HG03520 (cell line): Measurements from ENCODE around the gene ARHGEF28.

Experiments used
- ATAC-seq: cut with Tn5 transposase; IDR thresholded peaks from one replicate; pipeline ENCODE4 v1.9.1; 2021; ENCODE audit warnings: mild to moderate bottlenecking, moderate library complexity; ENCODE audit not compliant: unreplicated experiment

The ARHGEF28 gene

DNA sequence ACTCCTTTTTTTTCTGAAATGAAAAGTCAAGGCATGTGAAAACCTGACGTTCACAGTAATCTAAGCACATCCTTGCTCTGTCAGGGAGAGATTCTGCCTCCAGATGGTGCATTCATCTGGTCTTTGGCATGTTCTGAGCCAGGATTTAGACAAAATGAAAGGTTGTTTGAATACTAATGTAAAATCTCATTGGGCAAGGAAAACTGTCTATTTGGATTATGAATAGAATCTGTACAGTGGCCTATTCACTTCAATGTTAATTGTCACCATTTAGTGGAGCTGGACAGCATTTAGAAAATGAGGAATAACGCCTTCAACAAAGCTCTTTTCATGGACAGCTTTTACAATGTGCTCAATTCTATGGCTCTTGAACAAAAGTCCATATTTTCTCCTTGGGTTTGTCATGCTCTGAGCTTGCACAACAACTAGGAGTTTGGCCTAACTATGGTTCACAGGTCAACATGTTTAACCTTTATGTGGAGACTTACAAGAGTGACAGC lies 28.9 kb downstream of the ARHGEF28 start:
- no peak for ATAC-seq

- ATAC-seq = no peak
Observed at GRCh38 chr5:73655521-73656160, 29.6 kb downstream of the ARHGEF28 start.

DNA sequence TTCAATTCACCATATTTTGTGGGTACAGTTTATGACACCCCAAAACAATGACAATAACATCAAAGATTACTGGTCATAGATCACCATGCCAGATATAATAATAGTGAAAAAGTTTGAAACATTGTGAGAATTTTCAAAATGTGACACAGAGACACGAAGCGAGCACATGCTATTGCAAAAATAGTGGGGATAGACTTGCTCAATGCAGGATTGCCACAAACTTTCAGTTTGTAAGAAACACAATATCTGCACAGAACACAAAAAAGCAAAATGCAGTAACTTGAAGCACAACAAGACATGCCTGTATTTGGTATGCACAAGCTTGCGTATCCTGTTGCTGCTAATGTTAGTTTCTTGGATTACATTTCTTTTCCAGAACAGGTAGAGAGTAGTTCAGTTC lies 35.8 kb downstream of the ARHGEF28 start:
- no peak for ATAC-seq

GRCh38 chr5:73663161-73663859 lies 37.3 kb downstream of the ARHGEF28 start:
- ATAC-seq = no peak

GRCh38 chr5:73663860-73664240 lies 37.9 kb downstream of the ARHGEF28 start:
- peak; percentile 42 for ATAC-seq

- no peak for ATAC-seq
Observed at GRCh38 chr5:73664796-73665195, 38.8 kb downstream of the ARHGEF28 start.

DNA sequence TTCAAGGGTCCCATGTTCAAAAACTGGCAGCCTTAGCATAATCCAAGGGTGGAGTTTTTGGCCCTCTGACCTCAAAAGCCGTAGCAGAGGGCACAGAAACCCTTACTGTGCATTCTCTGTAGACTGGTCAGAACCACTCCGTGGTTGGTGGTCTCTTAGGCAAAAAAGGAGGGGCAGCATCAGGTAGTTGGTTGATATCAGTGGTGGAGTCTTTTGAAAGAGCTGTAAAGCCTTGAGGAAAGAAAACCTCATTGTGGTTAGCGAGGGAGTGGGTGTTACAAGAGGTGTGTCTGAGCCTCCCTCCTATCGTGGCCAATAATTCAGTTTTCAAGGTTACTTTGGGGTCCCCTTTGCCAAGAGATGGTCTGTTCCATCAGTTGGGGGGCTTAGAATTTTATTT lies 40.9 kb downstream of the ARHGEF28 start:
- ATAC-seq = no peak

- ATAC-seq = peak; percentile 41
Observed at GRCh38 chr5:73668017-73668416, 42.0 kb downstream of the ARHGEF28 start.

GRCh38 chr5:73668486-73669111 lies 42.6 kb downstream of the ARHGEF28 start:
- no peak for ATAC-seq

- ATAC-seq = no peak
Observed at GRCh38 chr5:73670731-73671130, 44.7 kb downstream of the ARHGEF28 start.

DNA sequence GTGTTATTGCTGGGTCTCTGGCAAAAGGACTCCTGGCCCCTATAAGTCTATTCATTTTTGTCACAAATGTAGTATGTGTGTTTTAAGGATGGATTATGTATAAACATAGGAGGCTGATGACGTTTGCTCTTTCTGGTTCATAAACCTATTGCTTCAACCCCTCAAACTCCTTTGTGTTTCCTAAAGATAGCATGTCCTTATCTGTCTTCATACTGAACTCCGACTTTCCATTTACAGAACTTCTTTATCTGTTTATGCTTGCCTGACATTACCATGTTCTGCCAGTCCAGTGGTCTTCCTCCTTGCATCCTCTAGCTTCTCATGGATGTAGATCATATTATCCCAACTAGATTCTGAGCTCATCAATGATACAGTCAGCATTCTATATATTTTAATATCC lies 46.1 kb downstream of the ARHGEF28 start:
- no peak for ATAC-seq

- ATAC-seq = no peak
Observed at GRCh38 chr5:73673161-73673591, 47.2 kb downstream of the ARHGEF28 start.

DNA sequence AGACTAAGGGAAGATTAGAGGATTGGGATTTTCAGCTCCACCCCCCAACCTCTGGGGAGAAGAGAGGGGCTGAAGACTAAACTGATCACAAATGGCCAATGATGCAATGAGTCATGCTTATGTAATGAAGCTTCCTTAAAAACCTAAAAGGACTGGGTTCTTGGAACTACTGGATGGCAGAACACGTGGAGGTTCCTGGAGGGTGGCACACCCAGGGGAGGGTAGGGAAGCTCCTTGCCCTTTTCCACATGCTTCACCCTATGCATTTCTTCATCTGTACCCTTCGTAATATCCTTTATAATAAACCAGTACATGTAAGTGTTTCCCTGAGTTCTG lies 48.6 kb downstream of the ARHGEF28 start:
- ATAC-seq = no peak

DNA sequence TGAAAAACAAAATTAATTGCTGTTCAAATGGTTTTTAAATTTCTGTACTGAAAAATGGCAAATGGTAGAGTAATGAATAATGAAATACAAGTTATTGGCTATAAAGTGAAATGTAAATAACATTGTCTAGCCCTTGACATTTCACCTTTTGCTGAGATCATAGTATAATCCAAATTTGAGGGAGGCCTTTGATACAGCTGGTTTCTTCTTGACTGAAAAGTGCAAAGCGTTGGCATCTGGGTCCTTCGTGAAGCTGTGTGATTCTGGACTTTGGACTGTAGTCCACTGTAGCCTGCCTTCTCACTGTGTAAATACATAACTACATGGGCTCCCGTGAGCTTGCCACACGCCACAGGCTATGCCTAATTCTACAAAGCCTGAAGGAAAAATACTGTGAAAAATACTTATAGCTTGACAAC lies 52.3 kb downstream of the ARHGEF28 start:
- no peak for ATAC-seq

- ATAC-seq = no peak
Observed at GRCh38 chr5:73678807-73679206, 52.8 kb downstream of the ARHGEF28 start.

- ATAC-seq = no peak
Observed at GRCh38 chr5:73682176-73682575, 56.2 kb downstream of the ARHGEF28 start.

GRCh38 chr5:73684691-73685090 lies 58.7 kb downstream of the ARHGEF28 start:
- ATAC-seq = no peak

DNA sequence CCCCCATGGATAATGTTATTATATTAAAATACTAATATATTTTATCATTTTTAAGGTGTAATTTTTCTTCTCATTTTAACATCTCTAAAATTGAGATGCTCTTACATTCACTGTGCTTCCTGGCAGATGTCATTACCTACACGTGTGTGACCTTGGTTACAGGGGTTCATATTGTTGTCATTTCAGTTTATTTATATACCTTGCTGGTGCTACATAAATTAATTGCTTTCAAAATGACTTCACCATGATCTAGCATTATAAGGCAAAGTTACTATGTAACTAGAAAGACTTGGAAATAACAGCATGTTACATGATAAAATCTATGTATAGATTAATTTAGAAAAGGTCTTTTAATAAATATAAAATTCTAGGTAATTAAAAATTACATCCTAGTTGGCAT lies 60.9 kb downstream of the ARHGEF28 start:
- ATAC-seq = peak; percentile 67

- peak; percentile 65 for ATAC-seq
Observed at GRCh38 chr5:73687357-73687756, 61.4 kb downstream of the ARHGEF28 start.

DNA sequence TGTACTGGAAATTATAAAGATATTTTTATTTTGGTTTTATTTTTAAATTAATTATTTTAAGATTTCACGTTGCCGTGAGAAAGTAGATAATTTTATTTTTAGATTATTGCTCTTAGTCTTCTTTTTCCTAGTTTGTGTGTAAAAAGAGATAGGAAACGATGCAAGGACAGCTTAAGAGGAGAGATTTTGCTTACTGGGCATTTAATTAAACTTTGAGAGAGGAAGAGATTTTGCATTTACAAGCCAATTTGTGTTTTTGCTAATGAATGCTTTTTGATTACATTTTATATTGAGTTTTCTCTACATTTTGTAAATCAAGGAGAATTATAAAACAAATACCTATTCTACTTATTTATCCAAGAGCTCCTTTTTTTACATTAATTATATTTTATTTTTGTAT lies 64.0 kb downstream of the ARHGEF28 start:
- no peak for ATAC-seq

- no peak for ATAC-seq
Observed at GRCh38 chr5:73691302-73692080, 65.5 kb downstream of the ARHGEF28 start.
